ENCODE results near the gene C10orf90.

C10orf90 gene, protein sequence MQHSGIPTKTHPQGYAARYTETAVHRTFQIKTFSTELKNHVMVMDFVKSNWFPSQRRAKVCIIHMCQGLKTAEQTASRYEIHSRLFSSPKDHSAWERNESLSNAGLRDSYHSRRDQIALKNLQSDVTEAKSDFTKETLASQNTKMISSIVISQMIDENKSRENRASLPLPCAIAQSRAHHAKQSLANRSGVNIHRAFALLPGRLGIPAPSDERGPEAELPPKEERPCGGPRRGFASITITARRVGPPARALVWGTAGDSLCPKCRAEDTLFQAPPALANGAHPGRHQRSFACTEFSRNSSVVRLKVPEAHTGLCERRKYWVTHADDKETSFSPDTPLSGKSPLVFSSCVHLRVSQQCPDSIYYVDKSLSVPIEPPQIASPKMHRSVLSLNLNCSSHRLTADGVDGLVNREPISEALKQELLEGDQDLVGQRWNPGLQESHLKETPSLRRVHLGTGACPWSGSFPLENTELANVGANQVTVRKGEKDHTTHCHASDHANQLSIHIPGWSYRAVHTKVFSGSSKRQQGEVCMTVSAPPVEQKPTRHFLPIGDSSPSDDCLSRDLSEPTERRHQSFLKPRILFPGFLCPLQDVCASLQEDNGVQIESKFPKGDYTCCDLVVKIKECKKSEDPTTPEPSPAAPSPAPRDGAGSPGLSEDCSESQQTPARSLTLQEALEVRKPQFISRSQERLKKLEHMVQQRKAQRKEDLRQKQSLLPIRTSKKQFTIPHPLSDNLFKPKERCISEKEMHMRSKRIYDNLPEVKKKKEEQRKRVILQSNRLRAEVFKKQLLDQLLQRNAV

DNA sequence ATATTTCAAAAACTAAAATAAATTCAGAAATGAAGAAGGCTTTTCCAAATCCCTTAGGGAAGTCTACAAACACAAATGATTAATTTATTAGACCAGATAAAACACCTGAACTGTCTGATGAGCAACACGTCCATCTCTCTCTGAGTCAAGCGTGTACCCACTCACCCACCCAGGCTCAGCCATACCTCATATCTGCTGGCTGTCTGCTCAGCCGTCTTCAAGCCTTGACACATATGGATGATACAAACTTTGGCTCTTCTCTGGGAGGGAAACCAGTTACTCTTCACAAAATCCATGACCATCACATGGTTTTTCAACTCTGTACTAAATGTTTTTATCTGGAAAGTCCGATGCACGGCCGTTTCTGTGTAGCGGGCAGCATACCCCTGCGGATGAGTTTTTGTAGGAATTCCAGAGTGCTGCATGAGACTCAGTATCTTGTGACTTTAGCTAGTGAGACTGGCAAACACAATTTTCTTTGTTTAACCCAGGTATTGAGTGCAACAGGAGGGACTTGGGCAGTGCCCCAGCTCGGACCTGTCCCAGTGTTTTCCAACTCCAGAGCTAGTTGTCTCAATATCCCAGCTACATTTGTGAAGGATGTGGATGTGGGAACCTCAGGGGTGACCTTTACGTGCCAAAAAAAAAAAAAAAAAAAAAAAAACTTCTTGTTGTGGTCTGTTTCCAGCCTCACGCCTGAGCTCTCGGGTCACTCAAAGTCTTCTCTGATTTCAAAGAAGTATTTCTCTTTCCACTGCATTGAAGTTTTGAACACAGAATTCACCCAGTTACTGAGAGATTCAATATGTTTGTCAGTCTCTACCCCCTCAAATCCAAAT is at the start of gene C10orf90:
TSS of gene C10orf90 (minus strand) at position 638 of the 839 bp plus-strand sequence. CDS start at position 425, 213 bp downstream.
- no peak for DNase-seq

DNA sequence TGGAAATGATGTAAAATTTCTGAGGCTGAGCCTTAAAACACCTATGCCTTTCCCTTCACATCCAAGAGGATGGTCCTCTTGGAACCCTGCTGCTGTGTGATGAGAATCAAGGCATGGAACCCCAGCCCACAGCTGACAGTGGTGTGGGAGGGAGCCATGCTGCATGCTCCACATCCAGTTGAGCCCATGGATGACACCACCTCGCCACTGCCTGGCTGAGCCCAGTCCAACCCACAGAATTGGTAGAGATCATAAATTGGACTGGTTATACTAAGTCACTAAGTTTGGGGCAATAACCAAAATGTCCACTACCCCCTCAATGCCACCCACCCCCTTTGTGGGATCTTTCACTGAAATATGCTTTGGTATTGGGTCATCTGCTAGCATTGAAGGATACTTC is 45.9 kb upstream of the C10orf90 start:
- no peak for DNase-seq

DNA sequence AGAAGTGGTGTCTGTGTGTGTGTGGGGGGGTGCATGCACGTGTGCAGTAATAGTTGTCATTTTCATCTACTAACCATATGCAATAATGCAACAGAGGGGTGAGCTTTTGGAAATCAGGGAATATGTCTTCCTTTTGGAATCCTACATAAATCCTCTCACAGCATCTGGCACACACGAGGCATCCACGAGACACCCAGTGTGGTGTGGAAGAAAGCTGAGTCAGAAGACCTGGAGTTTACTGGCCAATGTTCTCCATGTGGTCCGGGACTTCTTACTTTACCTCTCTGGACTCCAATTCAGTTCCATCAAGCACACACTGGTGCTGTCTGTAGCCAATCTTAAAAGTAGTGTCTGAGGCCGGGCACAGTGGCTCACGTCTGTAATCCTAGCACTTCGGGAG is 43.1 kb upstream of the C10orf90 start:
- no peak for DNase-seq

DNA sequence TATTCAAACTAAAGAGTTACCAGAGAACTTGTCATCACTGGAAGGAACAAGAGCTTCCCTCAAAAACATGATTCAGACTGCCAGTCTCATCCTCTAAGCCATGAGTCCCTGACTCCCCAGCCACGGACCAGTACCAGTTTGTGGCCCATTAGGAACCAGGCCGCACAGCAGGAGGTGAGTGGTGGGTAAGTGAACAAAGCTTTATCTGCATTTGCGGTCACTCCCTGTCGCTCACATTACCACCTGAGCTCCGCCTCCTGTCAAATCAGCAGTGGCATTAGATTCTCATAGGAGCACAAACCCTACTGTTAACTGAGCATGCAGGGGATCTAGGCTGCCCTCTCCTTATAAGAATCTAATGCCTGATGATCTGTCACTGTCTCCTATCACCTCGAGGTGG is 42.2 kb upstream of the C10orf90 start:
- no peak for DNase-seq

DNA sequence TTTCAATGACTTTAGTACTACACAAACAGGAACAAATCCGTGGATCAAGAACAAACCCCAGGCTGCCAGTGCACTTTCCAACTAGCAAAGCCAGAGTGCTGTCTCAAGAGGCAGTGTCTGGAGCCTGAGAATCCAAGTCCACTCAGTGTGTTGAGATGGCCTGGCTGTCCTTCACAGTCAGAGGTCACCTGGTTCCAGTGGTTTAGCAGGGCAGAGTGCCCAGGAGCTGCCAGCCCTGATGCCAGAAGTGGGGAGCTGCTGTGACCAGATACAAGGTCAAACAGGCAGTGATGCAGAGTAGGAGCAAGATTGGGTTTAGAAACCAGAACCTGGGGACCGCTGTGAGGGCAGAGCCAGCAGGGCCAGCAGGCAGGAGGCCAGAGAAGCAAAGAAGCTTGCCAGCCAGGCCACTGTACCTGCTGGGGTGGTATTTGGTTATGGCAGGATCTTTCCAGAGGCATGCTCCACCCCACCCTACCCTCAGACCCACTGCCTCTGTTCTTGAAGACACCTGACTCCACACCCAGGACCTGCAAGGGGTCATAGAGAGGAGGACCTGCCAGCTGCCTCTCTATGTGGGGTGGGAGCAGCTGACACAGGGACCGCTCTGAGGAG is 35.6 kb upstream of the C10orf90 start:
- no peak for DNase-seq

DNA sequence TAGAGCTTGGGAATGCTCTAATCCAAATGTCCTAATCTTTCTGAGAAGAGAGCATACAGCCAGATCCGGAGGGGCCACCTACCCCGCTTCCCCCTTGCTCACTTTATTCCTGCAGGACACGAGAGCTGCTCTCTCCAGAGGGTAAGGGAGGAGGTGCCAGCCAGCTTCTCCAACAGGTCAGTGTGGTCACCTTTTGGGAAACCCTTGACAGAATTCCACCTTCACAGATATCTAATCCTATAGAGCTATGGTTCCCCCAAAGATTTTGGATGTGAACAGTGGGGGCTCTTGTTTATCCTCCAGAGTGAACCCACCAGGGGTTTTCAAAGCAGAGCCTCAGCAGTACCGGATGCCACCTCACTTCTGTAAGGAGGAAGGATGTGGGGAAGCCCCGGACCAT is 34.6 kb upstream of the C10orf90 start:
- DNase-seq, result no peak

DNA sequence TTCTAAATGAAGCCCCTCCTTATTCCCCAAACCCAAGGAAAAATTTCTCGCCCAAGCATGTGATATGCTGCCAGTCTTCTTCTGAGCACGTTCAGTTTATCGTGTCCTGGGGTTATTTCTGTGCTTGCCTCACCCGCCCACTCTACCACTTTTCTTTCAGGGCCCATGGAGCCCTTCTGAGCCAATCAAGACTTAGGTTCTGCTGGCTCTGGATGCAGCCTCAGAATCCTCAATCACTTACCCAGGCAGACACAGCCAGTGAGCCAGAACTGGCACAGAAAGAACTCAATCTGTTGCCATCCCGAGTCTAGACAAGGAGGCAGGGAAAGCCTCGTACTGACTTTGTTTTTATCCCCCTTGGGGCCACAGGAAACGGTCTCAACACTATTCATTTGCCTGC is 34.2 kb upstream of the C10orf90 start:
- DNase-seq, result no peak

DNA sequence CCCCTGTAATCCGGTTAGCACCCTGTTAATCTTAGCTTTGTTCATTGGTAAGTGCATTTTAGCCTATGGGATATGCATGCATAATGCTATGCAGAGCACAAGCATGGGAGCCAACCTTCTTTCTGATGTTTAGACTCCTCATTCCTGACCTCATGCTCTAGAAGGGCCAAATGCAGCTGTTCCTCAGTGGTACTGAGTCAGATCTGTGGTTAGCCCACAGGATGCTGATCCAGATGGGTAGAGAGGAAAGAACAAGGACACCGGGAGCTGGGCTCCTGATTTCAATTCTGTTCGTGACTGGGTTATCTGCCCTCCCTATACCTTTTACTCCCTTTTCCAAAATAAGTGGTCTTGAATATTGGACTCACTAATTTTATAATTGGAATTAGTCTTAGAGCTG is 31.7 kb upstream of the C10orf90 start:
- no peak for DNase-seq

DNA sequence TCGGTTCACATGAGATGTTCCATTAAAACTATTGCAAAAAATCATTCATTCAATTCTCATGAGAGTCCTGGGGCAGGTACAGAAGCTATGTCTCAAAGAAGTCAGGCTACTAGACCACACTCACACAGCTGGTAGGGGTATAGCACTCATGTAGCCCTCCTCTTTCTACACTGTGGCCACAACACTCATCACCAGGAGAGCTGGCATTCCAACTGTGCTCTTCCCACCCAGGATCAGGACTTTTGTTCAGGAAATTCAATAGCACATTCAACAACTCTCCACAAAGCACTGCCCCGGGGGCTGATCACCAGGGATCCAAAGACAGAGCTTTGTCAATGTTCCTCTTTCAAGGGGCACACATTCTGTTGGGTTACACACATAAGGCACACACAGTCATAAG is 31.0 kb upstream of the C10orf90 start:
- DNase-seq, result no peak

DNA sequence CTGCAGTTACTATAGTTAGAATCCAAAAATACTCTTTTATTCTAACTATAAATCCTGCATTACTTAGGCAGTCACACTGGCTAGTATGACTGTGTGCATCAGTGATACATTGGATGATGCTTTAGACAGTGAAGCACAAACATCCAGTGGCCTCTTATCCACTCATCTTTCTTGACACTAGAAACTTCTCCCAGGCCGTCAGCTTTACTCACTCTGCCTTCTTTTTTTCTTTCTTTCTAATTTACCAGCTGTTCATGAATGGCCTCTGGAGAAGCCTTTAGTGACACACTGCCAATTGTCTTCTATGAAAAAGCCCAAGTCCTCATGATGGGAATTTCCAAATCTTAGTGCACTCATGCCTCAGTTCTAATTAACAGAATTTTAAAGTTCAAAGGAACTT is 26.2 kb upstream of the C10orf90 start:
- no peak for DNase-seq

DNA sequence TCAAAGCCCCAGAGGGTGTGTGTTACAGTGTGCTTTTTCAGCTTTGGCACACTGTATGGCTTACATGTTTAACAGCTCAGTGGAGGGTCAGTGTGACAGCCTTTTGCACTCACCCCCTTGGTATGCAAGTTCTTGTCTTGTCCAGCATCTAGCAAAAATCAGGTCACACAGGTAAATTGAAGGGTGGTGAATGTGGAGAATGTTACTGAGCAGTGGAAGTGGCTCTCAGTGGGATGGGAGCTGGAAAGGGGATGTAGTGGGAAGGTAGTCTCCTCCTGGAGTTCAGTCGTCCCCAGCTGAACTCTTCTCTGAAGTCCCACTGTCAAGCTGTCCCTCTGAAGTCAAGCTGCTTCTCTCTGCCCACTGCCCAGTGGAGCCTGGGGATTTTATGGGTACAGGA is 21.0 kb upstream of the C10orf90 start:
- DNase-seq, result no peak

DNA sequence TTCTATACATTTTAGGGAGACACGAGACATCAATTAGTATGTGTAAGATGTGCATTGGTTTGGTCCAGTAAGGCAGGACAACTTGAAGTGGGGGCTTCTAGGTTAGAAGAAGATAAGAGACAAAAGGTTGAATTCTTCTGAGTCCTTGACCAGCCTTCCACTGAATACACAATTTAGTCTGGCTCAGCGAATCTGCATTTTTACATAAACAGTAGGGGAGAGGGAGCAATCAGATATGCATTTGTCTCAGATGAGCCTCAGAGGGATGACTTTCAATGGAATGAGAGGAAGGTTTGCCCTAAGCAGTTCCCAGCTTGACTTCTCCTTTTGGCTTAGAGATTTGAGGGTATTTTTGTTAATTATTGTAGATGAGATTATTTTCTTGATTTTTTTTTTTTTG is 20.0 kb upstream of the C10orf90 start:
- DNase-seq, result no peak

DNA sequence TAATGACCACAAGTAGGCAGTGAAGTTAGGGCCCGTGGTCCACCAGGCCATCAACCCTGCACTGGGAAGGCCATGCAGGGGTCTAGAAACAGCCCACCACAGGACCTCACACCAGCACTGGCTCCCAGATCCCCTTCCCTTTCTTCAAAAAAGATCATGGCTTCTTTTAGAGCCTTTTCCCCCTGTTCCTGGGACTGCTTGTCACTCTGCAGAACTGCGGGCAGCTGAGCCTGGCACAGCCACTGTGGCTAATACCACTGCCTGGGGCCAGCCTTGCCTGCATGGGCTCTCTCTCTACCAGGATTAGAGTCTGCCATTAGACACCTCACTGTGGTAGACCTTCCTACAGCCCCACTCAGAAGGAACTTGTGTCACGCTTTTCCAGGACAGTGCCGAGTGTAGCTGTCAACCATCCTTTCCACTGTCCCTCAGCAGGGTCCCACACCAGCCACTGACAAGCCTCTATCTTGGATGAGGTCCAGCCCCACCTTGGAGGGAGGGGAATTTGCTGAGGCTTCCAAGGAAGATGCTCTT is 19.0 kb upstream of the C10orf90 start:
- DNase-seq, result no peak

DNA sequence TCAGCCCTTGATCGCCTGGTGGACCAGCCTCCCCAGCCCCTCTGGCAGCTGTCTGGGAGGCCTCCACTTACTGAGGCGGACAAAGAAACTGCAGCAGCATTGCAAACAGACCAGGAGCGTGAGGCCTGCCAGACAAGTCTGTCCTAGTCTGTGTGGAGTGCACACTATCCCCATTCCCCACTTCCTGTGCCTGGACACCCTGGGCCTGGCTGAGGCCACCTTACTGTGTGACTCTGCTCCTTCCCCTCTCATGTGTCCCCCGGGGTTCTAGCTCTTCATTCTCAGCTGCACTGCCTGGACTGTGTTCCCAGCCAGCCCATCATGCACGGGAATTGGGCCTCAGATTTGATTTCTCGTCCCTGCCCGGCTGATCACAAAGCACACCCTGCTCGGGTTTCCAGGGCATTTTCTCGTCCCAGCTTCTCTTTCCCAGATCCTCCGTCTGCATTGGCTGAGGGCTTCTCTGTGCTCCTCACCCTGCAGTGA is 16.7 kb upstream of the C10orf90 start:
- DNase-seq, result no peak

DNA sequence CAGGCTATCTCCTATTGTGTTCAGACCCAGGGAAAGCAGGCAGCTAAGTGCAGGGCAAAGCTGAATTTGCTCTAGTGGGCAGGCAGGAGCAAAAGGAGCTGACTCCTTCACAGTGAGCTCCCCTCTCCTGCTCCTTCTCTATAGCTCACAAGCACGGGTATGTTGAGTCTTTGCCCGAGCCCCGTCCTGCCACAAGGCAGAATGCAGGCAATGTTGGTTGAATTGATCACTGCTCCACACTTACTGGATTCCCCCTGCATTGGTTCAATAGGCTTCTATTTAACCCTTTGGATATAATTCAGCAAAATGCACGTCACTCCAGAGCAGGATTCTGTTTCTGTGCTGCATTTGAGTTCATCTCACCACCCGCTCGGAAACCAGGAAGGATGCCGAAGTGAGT is 16.2 kb upstream of the C10orf90 start:
- DNase-seq, result no peak

DNA sequence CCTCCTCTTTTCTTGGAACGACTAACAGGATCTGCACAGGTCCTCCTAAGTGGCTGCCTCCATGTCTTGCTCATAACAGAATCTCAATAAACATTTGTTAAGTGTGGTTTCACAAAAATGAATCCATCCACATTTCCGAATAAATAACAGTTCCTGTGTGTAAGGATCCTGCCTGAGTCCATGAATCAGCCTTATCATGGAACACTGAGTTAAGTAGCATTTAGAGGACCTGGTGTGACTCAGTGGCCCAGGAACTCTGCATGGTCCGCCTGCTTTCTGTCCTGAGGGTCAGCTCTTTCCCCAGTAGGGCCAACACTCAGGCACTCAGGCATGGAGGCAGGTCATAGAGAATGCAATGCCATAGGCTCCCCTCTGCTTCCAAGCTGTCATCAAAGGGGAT is 15.8 kb upstream of the C10orf90 start:
- no peak for DNase-seq

DNA sequence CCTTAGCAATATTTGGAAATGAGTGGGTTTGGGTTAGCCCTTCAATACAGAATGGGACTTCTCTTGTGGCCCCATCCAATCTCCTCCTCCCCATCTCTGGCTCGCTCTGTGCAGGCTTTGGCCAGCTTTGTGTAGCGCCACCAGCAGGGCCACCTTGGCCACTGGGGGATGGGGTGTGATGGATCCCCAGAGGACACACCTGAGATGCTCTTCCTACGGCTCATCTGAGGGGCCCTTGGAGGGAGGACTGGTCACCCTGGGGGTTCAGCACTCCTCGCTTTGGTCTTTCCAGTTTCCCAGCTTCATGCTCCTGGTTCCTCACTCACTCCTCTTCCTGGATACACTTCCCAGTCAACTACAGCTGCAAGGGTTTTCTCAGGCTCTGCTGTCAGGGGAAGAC is 15.3 kb upstream of the C10orf90 start:
- DNase-seq, result no peak

DNA sequence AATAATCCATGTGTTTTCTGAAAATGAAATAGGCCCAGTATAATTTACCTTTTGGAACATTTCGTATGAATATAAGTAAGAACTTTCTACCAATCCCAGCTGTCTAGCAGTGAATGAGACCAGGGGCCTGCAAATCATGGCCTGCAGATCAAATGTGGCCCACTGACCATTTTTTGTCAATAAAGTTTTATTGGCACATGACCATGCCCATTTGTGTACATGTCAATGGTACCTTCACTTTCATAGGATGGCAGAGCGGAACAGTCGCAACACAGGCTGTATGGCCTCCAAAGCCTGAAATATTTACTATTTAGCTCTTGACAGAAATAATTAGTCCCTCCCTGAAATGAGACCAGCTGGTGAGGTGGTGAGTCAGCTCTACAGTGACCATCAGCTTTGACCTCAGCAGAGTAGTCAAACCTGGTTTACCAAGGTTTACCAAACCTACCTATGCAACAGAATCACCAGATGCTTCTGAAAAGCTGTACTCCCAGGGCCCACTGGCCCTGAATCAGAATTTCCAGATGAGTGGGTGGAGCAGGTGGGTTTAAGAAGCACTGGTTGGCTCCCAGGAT is 13.8 kb upstream of the C10orf90 start:
- DNase-seq, result no peak

DNA sequence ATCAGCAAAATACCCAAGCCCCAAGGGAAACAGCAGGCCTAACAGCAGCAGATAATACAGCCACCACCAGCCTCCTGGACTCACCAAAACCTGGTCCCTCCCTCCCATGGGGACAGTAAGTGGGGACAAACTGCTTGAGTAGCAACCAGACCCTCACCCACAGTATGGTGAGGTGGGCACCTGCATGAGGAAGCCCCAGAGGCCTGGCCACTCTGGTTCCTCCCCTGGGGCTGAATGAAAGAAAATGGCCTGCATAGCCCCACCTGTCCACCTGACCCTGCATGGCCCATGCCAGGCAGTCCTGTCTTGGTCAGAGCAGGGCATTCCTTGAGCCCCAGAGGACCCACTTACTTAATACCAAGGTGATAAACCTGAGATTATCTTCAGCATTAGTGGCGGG is 13.0 kb upstream of the C10orf90 start:
- DNase-seq, result no peak

DNA sequence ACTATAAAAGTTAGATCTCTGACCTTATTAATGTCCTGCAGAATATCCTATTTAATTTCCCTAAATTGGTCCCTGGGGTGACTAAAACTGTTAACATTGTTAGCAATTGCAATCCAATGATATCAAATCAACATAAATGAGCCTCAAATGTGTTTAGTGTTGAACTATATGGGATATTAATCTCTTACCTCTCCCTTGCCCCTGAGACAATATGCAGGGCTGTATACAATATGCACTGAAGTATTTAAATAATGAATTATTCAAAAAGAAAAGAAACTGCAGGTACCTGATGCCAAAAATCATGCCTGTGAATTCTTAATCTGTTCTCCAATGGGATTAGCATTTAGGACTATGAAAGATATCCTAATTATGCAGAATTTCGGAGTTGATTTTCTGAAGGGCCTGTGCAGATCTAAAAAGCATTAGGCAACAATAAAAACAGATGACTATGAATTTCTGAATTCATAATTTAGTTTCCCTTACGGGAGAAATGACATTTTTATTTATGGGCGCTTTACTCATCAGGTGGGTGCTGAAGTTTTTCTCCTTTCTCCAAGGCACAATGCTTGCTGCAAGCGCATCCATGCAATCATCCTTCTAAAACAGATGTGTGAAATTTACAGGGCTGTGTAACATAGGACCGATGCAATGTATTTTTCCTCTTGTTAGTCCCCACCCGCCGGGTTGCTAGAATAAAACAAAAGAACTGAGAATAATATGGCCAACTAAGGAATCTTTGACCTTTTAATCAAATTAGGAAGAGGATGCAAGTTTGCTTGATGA is 5.4 kb upstream of the C10orf90 start:
- DNase-seq, result no peak
